Suppressor macrophage treated with lipopolysaccharide for 4 hours (primary cell): ENCODE measurements around the gene KCNQ1.

Experiments used
- DNase-seq: peaks from one replicate; pipeline ENCODE4 v3.0.0-alpha.2; 2020

Gene KCNQ1

GRCh38 chr11:2586087-2586792 lies 141.4 kb downstream of the KCNQ1 start:
- DNase-seq = no peak

GRCh38 chr11:2586793-2587131 lies 142.0 kb downstream of the KCNQ1 start:
- no peak for DNase-seq

- no peak for DNase-seq
Measured at GRCh38 chr11:2587132-2587930, 142.5 kb downstream of the KCNQ1 start.

GRCh38 chr11:2587976-2588748 lies 143.4 kb downstream of the KCNQ1 start:
- no peak for DNase-seq

- no peak for DNase-seq
Measured at GRCh38 chr11:2588809-2589537, 144.2 kb downstream of the KCNQ1 start.

GRCh38 chr11:2589538-2589934 lies 144.7 kb downstream of the KCNQ1 start:
- no peak for DNase-seq

- no peak for DNase-seq
Measured at GRCh38 chr11:2590131-2590964, 145.5 kb downstream of the KCNQ1 start.

- no peak for DNase-seq
Measured at GRCh38 chr11:2590965-2591754, 146.4 kb downstream of the KCNQ1 start.

- DNase-seq = no peak
Measured at GRCh38 chr11:2591805-2592204, 147.0 kb downstream of the KCNQ1 start.

- no peak for DNase-seq
Measured at GRCh38 chr11:2592559-2593392, 148.0 kb downstream of the KCNQ1 start.

GRCh38 chr11:2593393-2593950 lies 148.7 kb downstream of the KCNQ1 start:
- no peak for DNase-seq

- DNase-seq = no peak
Measured at GRCh38 chr11:2594267-2594666, 149.5 kb downstream of the KCNQ1 start.

GRCh38 chr11:2595204-2595603 lies 150.4 kb downstream of the KCNQ1 start:
- no peak for DNase-seq

- DNase-seq = no peak
Measured at GRCh38 chr11:2599561-2600189, 154.9 kb downstream of the KCNQ1 start.

GRCh38 chr11:2609345-2609744 lies 164.5 kb downstream of the KCNQ1 start:
- no peak for DNase-seq

GRCh38 chr11:2612884-2613571 lies 168.2 kb downstream of the KCNQ1 start:
- DNase-seq = no peak

- DNase-seq = peak; percentile 75
Measured at GRCh38 chr11:2621894-2622293, 177.1 kb downstream of the KCNQ1 start.

- DNase-seq = no peak
Measured at GRCh38 chr11:2625183-2625582, 180.4 kb downstream of the KCNQ1 start.

- no peak for DNase-seq
Measured at GRCh38 chr11:2630679-2631078, 185.9 kb downstream of the KCNQ1 start.
